ENCODE data around the gene PTPRU.
"Not testable (repeated sequence)": the region's sequence is repeated elsewhere in the genome, so short reads cannot be mapped to it uniquely, and the experiment has no call there.

Gene PTPRU

DNA sequence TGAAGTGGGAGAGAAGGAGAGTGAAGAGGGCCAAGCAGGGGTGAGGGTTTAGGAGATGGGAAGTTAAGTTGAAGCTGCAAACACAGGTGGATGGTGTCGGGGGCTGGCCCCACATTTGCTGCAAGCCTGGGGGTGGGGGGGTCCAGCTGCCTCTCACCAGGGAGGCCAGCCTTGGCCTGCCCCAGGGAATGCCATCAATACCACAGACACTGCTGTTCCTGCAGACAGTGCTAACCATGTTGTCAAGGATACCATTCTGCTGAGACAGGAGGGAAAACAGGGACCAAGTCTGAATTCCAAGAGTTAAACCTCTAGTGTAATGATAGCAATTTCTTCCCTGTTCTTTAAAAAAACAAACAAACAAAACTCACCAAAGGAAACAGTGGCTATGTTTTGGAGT is 13.6 kb upstream of the PTPRU start:
- no peak for DNase-seq

DNA sequence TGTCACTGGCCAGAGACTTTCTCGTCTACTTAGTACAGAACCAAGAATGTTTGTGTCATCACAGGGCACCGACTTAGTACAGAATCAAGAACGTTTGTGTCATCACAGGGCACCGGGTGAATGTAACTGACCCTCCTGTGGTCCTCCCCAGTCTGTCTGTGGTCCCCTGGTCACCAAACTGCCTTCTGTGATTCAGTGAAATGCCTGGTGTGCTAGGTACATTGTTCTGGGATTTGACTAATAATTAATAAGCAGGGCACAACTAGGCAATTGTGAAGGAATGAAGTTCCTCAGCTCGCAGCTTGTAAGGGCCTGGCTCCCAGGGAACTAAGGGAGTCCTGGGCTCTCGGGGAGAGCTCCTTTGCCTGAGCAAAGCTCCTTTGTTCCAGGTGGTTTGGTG is 12.8 kb upstream of the PTPRU start:
- no peak for DNase-seq

DNA sequence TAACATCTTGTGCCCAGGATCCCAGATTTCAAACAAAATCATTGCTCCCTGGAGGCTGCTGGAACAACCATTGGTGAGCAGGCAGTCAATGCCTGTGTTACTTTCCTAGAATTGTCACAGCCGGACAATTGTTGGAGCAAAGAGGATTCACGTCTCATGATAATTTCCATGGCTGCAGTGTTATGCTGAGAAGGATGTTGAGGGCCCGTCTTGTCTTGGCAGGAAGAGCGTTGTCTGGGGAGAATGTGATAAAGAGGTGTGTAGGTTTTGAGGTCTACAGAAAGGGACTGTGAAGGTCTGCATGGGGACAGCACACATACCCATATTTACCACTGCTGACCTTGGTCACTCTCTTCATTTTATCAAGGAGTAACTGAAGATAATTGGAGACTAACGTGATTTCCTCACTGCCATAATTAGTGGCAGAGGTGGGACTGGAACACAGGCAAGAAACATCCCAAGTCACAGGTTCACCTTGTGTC is 11.9 kb upstream of the PTPRU start:
- no peak for DNase-seq

- no peak for DNase-seq
These were observed 11.0 kb upstream of the PTPRU start for GRCh38 chr1:29225361-29225760.

GRCh38 chr1:29227511-29227910 is 8.8 kb upstream of the PTPRU start:
- no peak for DNase-seq

DNA sequence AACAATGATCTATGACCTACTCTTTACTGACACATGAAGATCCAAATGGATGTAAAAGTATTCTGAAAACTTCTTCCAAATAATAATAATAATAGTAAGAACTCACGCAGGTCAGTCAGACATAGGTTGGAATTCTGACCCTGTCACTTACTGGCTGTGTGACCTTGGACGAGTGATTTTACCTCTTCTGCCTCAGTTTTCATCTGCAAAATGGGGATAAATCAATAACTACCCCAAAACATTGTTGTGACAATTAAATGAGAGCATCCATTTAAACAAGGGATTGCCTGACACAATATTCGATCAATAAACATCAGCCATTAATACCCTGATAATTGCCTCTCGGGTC is 6.1 kb upstream of the PTPRU start:
- DNase-seq = no peak

GRCh38 chr1:29230553-29231378 is 5.6 kb upstream of the PTPRU start, which contains the start of gene MECR:
Gene MECR (minus strand): TSS chr1:29230934. CDS start chr1:29230906, 28 bp downstream.
- DNase-seq = peak; percentile 82

- DNase-seq = no peak
These were observed 3.9 kb upstream of the PTPRU start for GRCh38 chr1:29232387-29232786.

- no peak for DNase-seq
These were observed 2.6 kb upstream of the PTPRU start for GRCh38 chr1:29233693-29234092.

- no peak for DNase-seq
These were observed 1.9 kb upstream of the PTPRU start for GRCh38 chr1:29234471-29234870.

DNA sequence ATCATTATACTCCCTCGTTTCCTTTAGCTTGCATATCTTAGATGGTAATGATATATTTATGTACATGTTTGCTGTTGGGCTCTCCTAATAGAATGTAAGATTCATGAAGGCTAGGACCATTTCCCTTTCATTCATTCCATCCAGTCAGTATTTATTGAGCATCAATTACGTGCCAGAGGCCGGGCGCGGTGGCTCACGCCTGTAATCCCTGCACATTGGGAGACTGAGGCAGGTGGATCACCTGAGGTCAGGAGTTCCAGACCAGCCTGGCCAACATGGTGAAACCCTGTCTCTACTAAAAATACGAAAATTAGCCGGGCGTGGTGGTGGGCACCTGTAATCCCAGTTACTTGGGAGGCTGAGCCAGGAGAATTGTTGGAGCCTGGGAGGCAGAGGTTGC is 1.4 kb upstream of the PTPRU start:
- not testable (repeated sequence) for DNase-seq

GRCh38 chr1:29236712-29237128 is 398 bp downstream of the PTPRU start:
- no peak for DNase-seq

DNA sequence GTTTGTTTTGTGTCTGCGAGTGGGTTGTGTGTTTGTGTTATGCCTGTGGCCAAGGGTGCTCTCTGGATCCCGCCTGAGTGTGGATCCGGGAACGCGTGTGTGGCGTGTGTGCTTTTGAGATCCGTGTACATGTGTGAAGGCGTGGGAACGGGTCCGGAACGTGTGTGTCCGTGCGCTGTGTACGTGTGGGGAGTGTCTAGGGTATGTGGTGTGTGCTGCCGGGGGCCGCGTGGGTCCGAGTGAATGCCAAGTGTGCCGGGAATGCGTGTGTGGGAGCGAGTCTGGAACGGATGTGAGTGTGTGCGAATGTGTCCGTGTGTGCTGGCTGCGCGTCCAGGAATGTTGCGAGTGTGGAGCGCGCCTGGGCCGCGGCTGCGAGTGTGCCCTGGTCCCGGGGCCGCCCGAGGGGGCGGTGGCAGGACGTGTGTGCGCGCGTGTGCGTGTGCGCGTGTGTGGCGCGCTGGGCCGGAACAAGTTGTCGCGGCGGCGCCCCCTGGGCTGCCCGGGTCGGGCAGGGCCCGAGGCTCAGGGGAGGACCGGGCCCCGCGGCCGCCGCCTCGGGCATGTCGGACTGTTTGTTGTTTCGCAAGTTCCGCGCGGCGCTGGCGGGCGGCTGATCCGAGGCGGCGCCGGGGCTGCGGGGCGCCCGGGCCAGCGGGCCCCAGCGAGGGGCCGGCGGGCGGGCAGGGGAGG is 953 bp downstream of the PTPRU start:
- no peak for DNase-seq

DNA sequence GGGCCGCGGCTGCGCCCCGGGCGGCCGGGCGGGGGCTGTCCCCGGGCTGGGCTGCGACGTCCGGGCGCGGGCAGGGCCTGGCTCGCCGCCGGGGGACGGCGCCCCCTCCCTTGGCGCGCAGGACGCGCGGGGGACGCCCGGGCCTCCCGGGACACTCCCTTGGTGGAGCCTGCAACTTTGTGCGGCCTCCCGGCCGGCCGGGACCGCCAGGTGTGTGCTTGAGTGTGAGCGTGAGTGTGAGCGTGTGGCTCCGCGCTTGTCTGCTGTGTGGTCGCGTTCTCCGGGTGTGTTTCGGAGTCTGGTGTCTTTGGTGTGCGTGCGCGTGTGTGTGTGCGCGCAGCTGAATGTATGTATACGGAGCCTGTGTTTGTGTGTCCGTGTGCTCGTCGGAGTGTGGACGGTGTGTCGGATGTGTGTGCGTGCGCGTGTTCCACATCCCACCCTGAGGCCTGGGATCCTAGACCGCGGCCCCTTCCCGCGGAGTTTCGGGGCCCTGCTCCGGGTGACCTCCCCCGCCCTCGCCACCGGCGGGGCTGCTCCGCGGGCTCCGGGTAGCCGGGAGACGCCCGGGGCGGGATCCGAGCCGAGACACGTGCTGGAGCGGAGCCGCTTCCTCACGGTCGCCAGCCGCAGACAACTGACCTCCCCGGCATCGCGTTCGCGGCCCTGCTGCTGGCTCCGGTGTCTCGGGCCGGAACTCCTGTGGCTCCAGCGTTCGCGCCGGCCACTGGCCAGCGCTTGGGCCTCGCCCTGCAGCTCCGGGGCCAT is 1.7 kb downstream of the PTPRU start:
- no peak for DNase-seq

DNA sequence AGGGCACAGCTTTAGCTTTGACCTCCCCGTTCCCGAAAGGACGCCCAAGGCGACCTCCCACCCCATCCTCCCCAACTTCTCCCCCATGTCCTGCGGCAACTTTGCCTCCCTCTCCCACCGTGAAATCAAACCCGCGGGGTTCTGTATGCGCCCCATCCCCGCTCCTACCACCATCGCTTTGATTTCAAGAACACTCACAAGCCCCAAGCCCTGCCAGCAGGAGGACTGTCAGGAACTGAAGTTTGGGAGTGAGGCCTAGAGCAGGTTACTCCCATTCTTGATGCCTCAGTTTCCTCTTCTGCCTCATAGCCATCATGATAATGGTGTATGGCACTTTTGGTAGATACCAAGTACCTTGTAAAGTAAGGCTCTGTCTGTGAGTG is 2.3 kb downstream of the PTPRU start:
- no peak for DNase-seq

DNA sequence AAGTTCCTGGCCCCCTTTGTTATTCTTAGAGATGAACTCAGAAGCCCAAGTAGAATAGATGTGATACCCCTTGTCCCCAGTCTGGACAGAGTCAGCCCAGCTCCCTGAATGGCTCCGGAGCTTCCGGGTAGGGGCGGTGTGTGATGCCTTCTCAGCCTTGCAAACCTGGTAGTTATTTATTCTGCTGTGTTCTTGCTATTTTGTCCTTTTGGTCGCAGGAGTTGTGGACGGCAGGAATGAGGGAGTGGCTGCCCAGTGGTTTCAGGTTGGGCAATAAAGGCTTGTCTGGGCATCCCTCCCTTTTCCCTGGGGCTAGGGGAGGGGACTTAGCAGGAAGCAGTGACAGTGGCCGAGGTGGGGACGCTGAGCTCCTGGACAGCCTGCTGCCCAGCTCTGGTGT is 2.8 kb downstream of the PTPRU start:
- DNase-seq = no peak

DNA sequence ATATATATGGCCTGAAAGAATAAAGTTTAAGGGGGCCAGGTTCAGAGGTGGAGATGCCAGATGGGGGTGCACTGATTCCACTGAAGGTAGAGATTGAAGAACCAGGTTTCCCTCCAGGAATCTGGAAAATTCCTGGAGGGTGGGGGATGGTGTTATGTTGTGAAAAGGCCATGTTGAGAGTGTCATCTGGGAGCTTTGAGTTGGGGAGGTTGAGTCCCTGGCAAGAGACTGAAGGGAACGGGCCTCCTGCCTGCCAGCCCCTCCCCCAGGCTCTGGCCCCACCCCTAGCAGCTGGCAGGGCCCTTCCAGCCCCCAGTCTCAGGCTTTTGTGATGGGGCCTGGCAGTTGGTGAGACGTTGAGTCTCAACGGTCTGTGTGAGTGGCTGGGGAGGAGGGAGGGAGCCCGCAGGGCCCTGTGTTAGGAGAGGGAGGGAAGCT is 4.1 kb downstream of the PTPRU start:
- no peak for DNase-seq

DNA sequence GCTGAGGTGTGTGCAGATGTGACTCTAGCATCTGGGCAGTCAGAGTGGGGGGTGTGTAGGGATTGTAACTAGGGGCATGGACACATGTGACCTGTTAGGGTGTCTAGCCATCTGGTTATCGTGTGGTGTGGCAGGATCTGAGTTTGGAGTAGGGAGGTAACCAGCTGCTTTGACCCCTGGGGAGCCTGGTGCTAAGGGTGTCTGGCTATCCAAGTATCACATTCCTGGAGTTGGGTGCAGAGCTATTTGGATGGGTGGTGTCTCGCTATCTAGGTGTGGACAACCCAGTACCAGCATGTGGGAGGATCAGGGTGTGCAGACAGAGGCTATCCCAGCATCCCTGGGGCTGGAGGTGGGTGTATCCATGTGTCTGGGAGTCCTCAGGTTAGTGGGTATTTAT is 4.7 kb downstream of the PTPRU start:
- DNase-seq = no peak

DNA sequence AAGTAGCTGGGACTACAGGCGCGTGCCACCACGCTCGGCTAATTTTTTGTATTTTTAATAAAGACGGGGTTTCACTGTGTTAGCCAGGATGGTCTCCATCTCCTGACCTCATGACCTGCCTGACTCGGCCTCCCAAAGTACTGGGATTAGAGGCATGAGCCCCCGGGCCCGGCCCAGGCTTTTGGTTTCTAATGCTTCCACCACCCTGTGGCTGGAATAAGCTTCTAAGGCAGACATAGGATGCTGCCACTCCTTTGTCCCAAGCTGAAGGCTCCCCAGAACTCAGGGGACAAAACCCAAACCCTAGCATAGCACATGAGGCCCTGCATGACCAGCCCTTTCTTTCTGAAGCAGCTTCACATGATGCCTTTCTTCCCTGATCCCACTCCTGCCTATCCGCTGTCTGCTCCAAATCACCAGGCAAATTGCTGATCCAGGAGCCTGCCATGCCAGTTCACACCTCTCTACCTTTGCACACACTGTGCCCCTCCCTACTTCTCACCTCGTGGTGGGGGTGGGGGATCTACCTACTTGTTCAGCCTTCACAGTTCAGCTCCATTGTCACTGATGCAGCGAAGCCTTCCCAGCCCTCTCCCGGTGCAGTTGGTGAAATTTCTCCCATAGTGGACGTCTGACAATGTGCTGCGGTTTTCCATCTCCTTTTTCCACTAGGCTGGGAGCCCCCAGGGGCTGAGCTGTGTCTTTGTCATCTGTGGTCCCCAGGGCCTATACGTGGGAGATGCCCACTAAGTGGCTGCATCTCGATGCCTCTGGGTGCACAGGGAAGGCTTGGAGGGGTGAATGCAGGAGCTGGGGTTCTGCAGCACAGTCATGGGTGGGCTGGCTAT is 6.9 kb downstream of the PTPRU start:
- DNase-seq = no peak

DNA sequence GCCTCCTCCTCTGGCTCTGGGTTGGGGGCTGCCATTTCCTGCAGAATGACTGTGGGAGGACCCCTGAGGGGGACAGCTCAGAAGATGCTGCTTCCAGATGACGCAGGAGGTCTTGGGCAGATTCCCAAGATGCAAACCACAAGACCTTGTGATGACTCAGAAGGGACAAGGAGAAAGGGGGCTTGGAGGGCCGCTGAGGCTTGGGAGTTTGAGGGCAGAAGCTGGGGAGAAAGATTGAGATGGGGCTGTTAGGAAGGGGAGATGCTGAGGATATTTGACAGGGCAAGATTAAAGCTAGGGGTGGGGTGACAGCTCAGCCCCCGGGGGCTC is 7.5 kb downstream of the PTPRU start:
- DNase-seq = no peak

- no peak for DNase-seq
These were observed 8.9 kb downstream of the PTPRU start for GRCh38 chr1:29245261-29245660.

- no peak for DNase-seq
These were observed 9.6 kb downstream of the PTPRU start for GRCh38 chr1:29245876-29246275.

- no peak for DNase-seq
These were observed 10.7 kb downstream of the PTPRU start for GRCh38 chr1:29247044-29247443.

Data from NCI-H446 treated with DMSO at 0.1 percent for 48 hours (cell line).